Adrenal gland (tissue), 12 donors: Measurements from ENCODE around the gene SERPIND1. TPM values are rescaled to one million over a fixed set of nuclear protein-coding genes. Genes with fewer than 3 reads are reported as not detected.

Experiments
- DNase-seq, 7 donors: peaks; one replicate each; pipeline ENCODE4 v3.0.0-alpha.2; 2019 to 2020
- H3K27ac ChIP-seq, 5 donors: fragments of 200-600 bp; sonication (generic) in 4 of 5; 1 replicate in 3 of 5; 2 replicates in 2 of 5; pipeline versions ENCODE4 v1.5.1 to v1.8.0; 2016 to 2020; ENCODE audit warnings: mild to moderate bottlenecking in 1 of 5
- H3K27me3 ChIP-seq: fragments of 200-600 bp; 2 replicates; pipeline ENCODE4 v1.8.0; 2021
- H3K36me3 ChIP-seq, 2 donors: fragments of 200-600 bp; replicated peaks in 1 of 2; 1 replicate in 1 of 2; 2 replicates in 1 of 2; pipeline versions ENCODE4 v1.5.1 to v1.8.0; 2018 to 2022
- H3K4me1 ChIP-seq, 2 donors: fragments of 200-600 bp; replicated peaks in 1 of 2; 1 replicate in 1 of 2; 2 replicates in 1 of 2; pipeline versions ENCODE4 v1.5.1 to v1.8.0; 2018 to 2021
- H3K4me3 ChIP-seq, 4 donors: fragments of 200-600 bp; sonication (generic) in 3 of 4; one replicate each; pipeline ENCODE4 v1.5.1; 2016 to 2018
- H3K9me3 ChIP-seq, 3 donors: fragments of 200-600 bp; sonication (generic) in 1 of 3; replicated peaks in 1 of 3; 1 replicate in 2 of 3; 2 replicates in 1 of 3; pipeline versions ENCODE4 v1.5.1 to v1.8.0; 2016 to 2021
- POLR2A ChIP-seq, 2 donors: fragments of 450-650 bp; IDR thresholded peaks; one replicate each; pipeline ENCODE4 v1.6.1; 2017; ENCODE audit warnings: antibody characterized with exemption in 2 of 2, mild to moderate bottlenecking in 2 of 2, moderate library complexity in 1 of 2
- WGBS, 4 donors: extraction: QIAGEN DNeasy Blood & Tissue Kit in 2 of 4; methylation state at CpG; one replicate each; pipeline versions ENCODE4 v1.1.5 to v1.1.7; 2013 to 2017; 5-methylcytosine and 5-hydroxymethylcytosine counted together
- intact Hi-C, 2 donors: fragments of 100-400 bp; cut with DNase I; formaldehyde crosslinking; loops; one replicate each; pipeline versions ENCODE4 v1.14.1 to v1.15.0; 2022 to 2023
- polyA plus RNA-seq, 3 donors: library from polyadenylated mRNA; stranded (reverse); fragments of 200-250 nt in 2 of 3; fragments of 350-450 nt in 1 of 3; fragmentation: Illumina TruSeq in 1 of 3; extraction: RNeasy Lipid Tissue Mini Kit (QIAGEN cat#74804) in 1 of 3; gene quantifications; one replicate each; pipeline ENCODE4 v1.2.3, GENCODE V29; 2013 to 2014
- total RNA-seq, 9 donors: library from RNA; depleted of rRNA in 4 of 9; stranded (reverse); fragments of >200 nt in 4 of 9; fragments of 120-200 nt in 1 of 9; fragmentation: NEBNext Ultra II Directional in 1 of 9; extraction: Animal tissue kit (Norgen Biotek cat#: 25700) in 1 of 9; gene quantifications; one replicate each; pipeline versions ENCODE4 v1.1.0 to v1.2.4, GENCODE V29; 2013 to 2023
- TF ChIP-seq, protein P1 (sequence below), 6 experiments: fragments of 450-650 bp in 4 of 6; fragments of 200-600 bp in 2 of 6; sonication (generic) in 1 of 6; IDR thresholded peaks; 1 replicate in 5 of 6; 2 replicates in 1 of 6; pipeline versions ENCODE4 v1.5.1 to v1.8.0; 2016 to 2021; ENCODE audit warnings: antibody characterized with exemption in 6 of 6, mild to moderate bottlenecking in 2 of 6, moderate library complexity in 1 of 6
- donor health status: healthy with polysubstance abuse.
- donor health status: Bipolar disorder and iron deficiency.
- donor health status: DM: yes; HTN: yes; CAD: no.
- donor health status: DM: no; HTN: no; CAD: no.
- donor health status: DM: no; HTN: no; CAD: no.
- donor health status: DM: yes; HTN: yes; CAD: no.

The SERPIND1 gene
- total and polyA plus RNA-seq, 12 donors = 0.10 to 1.0 (median 0.17) TPM; not detected in 2

DNA sequence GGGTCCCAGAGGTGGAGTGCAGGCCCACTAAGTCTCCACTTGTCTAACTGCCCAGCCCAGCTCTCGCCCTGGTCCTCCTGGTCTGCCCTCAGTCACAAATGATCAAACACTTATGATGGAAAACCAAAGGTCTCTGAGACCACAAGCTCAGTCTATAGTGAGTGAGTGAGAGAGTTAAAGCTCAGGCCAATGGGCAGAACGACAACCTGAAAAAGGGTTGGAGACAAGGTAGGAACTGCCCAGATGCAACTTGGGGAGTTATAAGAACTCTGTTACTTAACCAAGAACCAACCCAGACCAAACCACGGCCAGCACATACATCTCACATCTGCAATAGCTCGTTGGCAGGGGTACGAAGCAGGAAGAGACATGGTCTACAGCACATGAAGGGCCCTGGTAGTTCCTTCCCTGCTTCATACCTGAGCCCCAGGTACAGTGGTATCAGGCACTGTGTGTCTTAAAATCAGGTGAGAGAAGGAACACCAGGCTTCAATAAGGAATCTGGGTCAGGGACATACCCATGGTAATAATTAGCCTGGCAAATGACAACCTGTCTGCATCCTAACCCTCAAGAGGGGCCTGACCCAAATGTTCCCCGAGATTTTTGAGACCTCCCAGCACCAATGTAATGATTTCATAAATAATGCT lies 35.7 kb downstream of the SERPIND1 start:
- peak in 1 of 7 donors; percentile 23 for DNase-seq
- H3K36me3 ChIP-seq = peaks cover 0 to 81% of the 10 kb centered on the region in 2 donors
- TF ChIP-seq, protein P1, sequence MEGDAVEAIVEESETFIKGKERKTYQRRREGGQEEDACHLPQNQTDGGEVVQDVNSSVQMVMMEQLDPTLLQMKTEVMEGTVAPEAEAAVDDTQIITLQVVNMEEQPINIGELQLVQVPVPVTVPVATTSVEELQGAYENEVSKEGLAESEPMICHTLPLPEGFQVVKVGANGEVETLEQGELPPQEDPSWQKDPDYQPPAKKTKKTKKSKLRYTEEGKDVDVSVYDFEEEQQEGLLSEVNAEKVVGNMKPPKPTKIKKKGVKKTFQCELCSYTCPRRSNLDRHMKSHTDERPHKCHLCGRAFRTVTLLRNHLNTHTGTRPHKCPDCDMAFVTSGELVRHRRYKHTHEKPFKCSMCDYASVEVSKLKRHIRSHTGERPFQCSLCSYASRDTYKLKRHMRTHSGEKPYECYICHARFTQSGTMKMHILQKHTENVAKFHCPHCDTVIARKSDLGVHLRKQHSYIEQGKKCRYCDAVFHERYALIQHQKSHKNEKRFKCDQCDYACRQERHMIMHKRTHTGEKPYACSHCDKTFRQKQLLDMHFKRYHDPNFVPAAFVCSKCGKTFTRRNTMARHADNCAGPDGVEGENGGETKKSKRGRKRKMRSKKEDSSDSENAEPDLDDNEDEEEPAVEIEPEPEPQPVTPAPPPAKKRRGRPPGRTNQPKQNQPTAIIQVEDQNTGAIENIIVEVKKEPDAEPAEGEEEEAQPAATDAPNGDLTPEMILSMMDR (IDR thresholded peaks at IDR 0.05) = no peak
- TF ChIP-seq POLR2A (IDR thresholded peaks at IDR 0.05) = no peak
- intact Hi-C loops = loop anchor here in 1 of 2 donors (10.0 kb wide), 1 partner anchor 55 kb away; no protein-coding TSS in a partner anchor
- H3K9me3 ChIP-seq = no peaks in the 10 kb centered on the region
- no peak overlapping the region for H3K4me3 ChIP-seq
- WGBS, 4 donors = 90 to 92% (median 92%) methylated on average over 4 to 6 of the region's 6 CpGs
- H3K27me3 ChIP-seq = no peaks in the 10 kb centered on the region
- H3K27ac ChIP-seq = no peak overlapping the region
- H3K4me1 ChIP-seq = no peaks in the 10 kb centered on the region

DNA sequence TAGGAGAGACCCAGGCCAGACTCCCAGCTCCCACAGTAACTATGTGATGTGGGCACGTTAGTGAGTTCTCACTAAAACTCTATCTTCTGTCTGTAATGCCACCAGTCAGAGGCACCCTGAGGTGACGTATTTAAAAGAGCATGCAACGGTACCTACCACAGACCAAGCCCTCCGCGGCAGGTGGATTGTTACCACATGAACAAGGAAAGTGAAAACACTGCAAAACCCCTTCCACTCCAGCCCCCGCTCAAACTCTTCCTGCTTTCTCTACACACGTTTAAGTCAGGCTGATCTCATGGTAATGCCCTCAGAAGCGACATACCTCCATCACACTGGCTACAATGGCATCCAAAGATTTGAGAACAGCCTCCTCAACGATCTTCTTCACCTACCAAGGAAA lies 36.7 kb downstream of the SERPIND1 start:
- no peaks in the 10 kb centered on the region for H3K4me1 ChIP-seq
- H3K27me3 ChIP-seq = no peaks in the 10 kb centered on the region
- H3K27ac ChIP-seq = no peak overlapping the region
- no peak overlapping the region for H3K4me3 ChIP-seq
- peak in 1 of 7 donors; percentile 25 for DNase-seq
- 86 to 96% (median 91%) methylated on average over 9 of the region's 9 CpGs for WGBS, 4 donors
- TF ChIP-seq, protein P1 (IDR thresholded peaks at IDR 0.05) = no peak
- no peak for TF ChIP-seq POLR2A (IDR thresholded peaks at IDR 0.05)
- H3K9me3 ChIP-seq = no peaks in the 10 kb centered on the region
- intact Hi-C loops = no loop called here
- peaks cover 0 to 77% of the 10 kb centered on the region in 2 donors for H3K36me3 ChIP-seq

DNA sequence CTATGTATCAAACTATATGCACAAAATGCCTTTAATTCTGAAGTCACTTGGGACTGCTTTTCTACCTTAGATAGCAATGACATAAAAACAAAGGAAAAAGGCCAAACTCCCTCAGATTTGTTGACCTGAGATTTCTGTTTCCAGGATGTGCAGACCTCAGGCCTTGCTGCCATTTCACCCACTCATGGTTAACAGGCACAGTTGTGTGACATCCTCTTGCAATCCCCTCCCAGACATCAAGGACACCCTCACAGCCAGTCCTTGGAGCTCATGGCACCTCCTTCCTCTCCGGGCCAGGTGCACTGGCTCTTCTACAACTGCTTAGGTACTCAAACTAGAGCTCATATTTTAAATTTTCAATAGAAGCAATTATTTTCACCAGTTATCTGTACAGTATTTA lies 37.3 kb downstream of the SERPIND1 start:
- no peak overlapping the region for H3K27ac ChIP-seq
- H3K27me3 ChIP-seq = no peaks in the 10 kb centered on the region
- no peak overlapping the region for H3K4me3 ChIP-seq
- intact Hi-C loops = no loop called here
- peaks cover 0 to 74% of the 10 kb centered on the region in 2 donors for H3K36me3 ChIP-seq
- WGBS, 4 donors = 44 to 83% (median 66%) methylated on average over 1 of the region's 1 CpG
- TF ChIP-seq POLR2A (IDR thresholded peaks at IDR 0.05) = no peak
- TF ChIP-seq, protein P1 (IDR thresholded peaks at IDR 0.05) = no peak
- no peaks in the 10 kb centered on the region for H3K4me1 ChIP-seq
- DNase-seq = peak in 1 of 7 donors; percentile 33
- H3K9me3 ChIP-seq = no peaks in the 10 kb centered on the region

DNA sequence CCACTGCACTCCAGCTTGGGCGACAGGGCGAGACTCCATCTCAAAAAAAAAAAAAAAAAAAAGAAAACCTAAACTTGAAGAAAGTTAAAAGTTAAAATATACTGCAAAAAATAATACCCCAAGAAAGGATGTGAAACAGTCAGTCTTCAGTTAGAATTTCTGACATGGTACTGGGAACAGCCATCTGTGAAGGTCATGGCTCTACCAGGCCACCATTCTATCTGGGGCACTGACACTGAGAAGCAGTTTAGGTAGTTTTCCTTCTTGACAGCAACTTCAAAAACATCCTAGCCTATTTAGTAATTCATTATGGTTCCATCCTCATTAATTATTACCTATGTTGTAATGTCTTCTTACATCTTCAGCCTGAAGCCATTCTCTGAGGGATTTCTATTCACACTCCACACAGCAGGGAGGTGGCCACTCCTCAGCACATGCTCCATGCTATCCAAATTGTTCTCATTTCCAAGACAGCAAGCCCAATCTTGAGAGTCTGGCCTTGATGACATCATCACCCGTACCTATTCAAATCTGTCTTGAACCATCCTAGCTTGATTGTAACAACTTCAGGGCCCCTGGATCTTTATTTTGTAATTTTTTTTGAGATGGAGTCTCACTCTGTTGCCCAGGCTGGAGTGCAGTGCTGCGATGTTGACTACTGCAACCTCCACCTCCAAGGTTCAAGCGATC lies 38.2 kb downstream of the SERPIND1 start:
- H3K27ac ChIP-seq = no peak overlapping the region
- intact Hi-C loops = no loop called here
- no peak overlapping the region for H3K4me3 ChIP-seq
- H3K27me3 ChIP-seq = no peaks in the 10 kb centered on the region
- no peaks in the 10 kb centered on the region for H3K4me1 ChIP-seq
- H3K9me3 ChIP-seq = no peaks in the 10 kb centered on the region
- TF ChIP-seq, protein P1 (IDR thresholded peaks at IDR 0.05) = no peak
- TF ChIP-seq POLR2A (IDR thresholded peaks at IDR 0.05) = no peak
- WGBS, 4 donors = 95 to 99% (median 98%) methylated on average over 4 to 5 of the region's 5 CpGs
- no peak for DNase-seq
- H3K36me3 ChIP-seq = peaks cover 0 to 74% of the 10 kb centered on the region in 2 donors
